C4-2B (cell line): Measurements from ENCODE around the gene TGM2.

ENCODE experiments used
- CTCF ChIP-seq: fragments of 450-650 bp; conservative IDR thresholded peaks from 2 replicates; pipeline ENCODE4 v1.5.1; 2017; ENCODE audit warnings: mild to moderate bottlenecking
- ZFX ChIP-seq: fragments of 450-650 bp; IDR thresholded peaks from 2 replicates; pipeline ENCODE4 v1.6.1; 2017

- TF ChIP-seq CTCF: no peak
- no peak for TF ChIP-seq ZFX
Observed at GRCh38 chr20:38214256-38215193, 49.5 kb upstream of the TGM2 start.
